Ramos (cell line): ENCODE data around the gene ZDHHC3.

Experiments used
- in situ Hi-C: fragments of 300-500 bp; cut with MboI; formaldehyde crosslinking; loops from one replicate; pipeline ENCODE4 v1.14.3; 2022; ENCODE audit warnings: low sequenced_read_pairs; ENCODE audit not compliant: unreplicated experiment

Gene ZDHHC3

GRCh38 chr3:44903751-44904150, 72.2 kb downstream of the ZDHHC3 start:
- in situ Hi-C loops: no loop called here

DNA sequence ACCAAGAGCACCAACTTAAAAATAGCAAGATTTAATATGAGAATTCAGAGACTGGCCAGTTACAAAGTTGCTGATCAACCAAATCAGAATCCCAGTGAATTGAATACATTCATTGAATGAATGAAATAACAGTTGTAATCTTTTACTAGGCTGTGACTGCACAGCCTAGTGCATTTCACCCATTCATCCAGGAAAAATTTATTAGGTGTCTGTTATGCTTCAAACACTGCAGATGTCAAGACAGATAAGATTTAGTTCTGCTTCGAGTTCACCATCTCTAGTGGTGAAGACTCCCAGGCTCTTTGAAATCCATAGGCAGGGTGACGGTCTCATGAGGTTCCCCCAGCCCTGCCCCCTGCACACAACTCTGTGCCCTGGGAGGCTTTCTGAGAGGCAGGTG, 72.7 kb downstream of the ZDHHC3 start:
- in situ Hi-C loops: no loop called here

GRCh38 chr3:44902628-44903027, 73.3 kb downstream of the ZDHHC3 start:
- in situ Hi-C loops: no loop called here

- in situ Hi-C loops: no loop called here
Measured at GRCh38 chr3:44899683-44900367, 76.1 kb downstream of the ZDHHC3 start.

- in situ Hi-C loops: no loop called here
Measured at GRCh38 chr3:44896440-44896839, 79.5 kb downstream of the ZDHHC3 start.

- in situ Hi-C loops: no loop called here
Measured at GRCh38 chr3:44894485-44894884, 81.5 kb downstream of the ZDHHC3 start.

DNA sequence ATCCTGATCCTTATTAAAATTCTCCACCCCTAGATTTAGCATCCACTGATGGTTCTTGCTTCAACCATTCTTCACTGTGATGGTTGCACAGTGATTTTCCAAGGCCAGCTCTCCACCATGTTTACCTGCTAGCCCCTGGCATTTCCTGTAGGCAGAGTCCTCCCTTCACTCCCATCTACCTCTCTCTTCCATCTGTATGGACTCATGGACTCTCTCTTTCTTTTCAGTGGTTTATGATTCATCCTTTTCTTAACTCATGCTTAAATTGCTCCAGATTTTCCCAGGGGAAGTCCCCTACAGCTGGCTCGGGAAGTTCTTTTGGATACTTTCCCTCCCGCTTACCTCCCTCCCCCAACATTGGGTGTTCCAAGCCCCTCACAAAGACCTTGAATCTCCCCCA, 82.9 kb downstream of the ZDHHC3 start:
- in situ Hi-C loops: no loop called here

DNA sequence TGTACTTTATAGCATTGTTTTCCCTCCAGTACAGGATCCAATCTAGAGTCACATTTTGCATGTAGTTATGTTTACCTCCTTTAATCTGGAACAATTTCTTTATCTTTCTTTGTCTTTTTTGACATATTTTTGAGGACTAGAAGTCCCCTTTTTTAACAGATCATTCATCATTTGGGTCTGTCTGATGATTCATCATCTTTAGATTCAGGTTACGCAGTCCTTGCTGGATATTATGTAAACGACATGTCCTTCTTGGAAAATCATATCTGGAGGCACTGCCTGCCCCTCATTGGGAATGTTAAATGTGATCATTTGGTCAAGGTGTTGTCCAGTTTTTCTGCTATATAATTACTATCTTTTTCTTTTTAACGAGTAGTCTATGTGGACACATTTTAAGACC, 83.3 kb downstream of the ZDHHC3 start:
- in situ Hi-C loops: no loop called here

DNA sequence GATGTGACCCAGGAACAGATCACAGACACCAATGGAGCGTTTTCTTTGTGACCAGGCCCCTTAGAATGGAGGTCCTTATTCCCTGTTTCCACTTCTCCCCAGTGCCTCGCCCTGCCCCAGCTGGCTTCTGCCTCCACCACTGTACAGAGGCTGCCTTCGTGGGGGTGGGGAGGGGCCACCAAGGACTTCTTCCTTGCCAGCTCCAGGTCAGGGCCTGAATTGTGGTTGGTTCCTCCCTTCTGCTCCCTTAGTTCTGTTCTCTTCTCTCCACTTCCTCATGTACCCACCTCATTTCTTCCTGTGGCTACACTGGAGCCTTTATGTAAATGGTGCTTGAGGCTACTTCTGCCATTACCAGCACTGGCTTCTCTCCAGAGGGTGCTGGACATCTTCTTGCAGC, 85.1 kb downstream of the ZDHHC3 start:
- in situ Hi-C loops: no loop called here

GRCh38 chr3:44890258-44890657, 85.7 kb downstream of the ZDHHC3 start:
- in situ Hi-C loops: no loop called here

DNA sequence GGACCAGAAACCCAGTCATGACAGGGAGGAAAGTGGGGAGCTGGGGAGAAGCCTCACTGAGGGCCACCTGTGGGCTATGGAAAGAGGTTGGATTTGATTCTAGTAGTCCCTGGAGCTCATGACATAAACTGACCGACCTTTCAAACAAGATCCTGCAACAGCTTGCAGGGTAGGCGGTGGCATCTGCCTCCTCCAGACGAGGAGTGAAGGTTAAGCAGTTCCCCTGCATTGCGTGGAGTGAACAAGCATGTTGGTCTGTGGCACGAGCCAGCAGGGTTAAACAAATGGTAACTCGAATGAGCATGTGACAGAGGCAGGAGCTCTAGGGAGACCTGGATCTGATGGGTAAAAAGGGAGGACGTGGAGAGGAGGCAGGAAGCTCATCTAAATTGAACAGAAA, 88.9 kb downstream of the ZDHHC3 start:
- in situ Hi-C loops: no loop called here

- in situ Hi-C loops: no loop called here
Measured at GRCh38 chr3:44886561-44886960, 89.4 kb downstream of the ZDHHC3 start.

- in situ Hi-C loops: no loop called here
Measured at GRCh38 chr3:44885618-44886017, 90.4 kb downstream of the ZDHHC3 start.

DNA sequence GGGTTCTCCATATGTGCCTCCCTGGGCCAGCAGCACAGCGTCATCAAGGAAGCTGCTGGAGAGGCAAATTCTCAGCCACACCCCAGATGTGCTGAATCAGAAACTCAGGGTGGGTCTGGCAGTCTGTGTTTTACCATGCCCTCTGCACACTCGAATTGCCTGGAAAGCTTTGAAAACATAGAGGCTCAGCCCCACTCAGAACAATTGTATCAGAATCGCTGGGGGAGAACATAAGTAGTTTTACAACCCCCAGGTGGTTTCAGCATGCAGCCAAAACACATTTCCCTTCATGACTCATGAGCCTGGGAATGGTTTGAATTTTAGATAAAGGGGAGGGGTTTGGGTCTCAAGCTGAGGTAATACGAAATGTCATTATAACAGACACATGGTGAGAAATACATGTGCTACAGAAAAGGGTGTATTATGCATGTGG, 92.0 kb downstream of the ZDHHC3 start:
- in situ Hi-C loops: no loop called here

DNA sequence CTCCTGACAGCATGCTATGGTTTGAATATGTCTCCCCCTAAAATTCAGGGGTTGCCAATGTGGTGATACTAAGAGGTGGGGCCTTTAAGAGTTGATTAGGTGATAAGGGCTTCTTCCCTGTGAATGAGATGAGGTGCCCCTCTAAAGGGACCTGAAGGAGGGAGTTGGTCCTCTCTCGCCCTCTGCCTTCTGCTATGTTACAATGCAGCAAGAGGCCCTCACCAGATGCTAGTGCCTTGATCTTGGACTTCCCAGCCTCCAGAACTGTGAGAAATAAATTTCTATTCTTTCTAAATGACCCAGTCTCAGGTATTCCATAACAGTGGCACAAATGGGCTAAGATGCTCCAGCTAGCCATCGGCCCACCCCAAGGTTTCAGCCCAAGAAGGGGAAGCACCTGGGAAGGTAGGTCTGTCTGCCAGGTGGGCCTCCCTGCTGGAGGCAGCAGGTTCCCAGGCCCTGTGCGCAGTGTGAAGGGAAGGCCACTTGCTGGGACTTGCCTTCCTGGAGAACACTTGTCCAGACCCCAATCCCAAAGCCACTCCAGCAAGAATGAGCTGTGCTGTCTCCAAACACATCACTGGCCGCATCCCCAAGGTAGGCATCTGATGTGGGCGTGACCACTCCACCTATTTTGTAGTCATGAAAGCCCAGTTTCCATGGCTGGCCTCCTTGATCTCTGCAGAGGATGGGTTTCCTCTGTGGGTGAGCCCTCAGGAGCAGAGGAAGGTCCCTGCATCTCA, 92.6 kb downstream of the ZDHHC3 start:
- in situ Hi-C loops: no loop called here

- in situ Hi-C loops: no loop called here
Measured at GRCh38 chr3:44880284-44880683, 95.7 kb downstream of the ZDHHC3 start.

DNA sequence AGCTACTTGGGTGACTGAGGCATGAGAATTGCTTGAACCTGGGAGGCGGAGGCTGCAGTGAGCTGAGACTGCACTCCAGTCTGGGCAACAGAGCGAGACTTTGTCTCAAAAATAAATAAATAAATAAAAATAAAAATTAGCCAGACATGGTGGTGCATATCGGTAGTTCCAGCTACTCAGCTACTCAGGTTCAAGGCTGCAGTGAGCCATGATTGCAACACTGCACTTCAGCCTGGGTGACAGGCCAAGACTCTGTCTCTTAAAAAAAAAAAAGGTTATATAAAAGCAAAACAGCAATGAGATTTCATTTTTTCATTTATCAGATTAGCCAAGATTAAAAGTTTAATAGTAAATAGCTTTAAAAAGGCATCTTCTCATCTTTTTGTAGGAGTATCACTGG, 98.6 kb downstream of the ZDHHC3 start:
- in situ Hi-C loops: no loop called here

DNA sequence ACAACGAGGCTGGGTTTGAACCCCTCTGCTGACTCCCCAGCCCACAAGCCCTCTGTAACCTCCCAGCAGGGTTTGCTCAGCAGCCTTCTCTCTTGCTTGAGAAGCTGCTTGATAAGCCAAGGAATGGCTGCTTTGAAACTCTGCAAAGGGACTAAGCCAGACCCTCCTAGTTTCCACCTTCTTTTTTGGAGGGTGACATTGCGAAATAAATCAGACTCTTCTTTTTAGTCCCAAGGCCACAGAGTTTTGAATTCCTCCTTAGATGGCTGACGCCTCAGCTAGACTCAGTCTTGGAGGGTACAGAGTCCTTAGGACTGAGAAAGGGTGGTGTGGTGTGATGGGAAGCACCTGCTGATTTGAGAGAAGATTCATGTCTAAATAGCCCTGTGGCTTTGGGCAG, 100.4 kb downstream of the ZDHHC3 start:
- in situ Hi-C loops: no loop called here
